GM18508 (cell line): Measurements from ENCODE around the gene COL4A1.

Source experiments
- ATAC-seq: cut with Tn5 transposase; IDR thresholded peaks from one replicate; pipeline ENCODE4 v1.9.1; 2021; ENCODE audit warnings: moderate number of reproducible peaks; ENCODE audit not compliant: insufficient read depth, unreplicated experiment

The COL4A1 gene

GRCh38 chr13:110342474-110342873, 35.5 kb upstream of the COL4A1 start:
- ATAC-seq = no peak

- ATAC-seq = no peak
Observed at GRCh38 chr13:110341445-110342244, 34.7 kb upstream of the COL4A1 start.

- ATAC-seq = no peak
Observed at GRCh38 chr13:110340812-110341444, 34.0 kb upstream of the COL4A1 start.

GRCh38 chr13:110339975-110340550, 33.1 kb upstream of the COL4A1 start:
- ATAC-seq = no peak

GRCh38 chr13:110339263-110339662, 32.3 kb upstream of the COL4A1 start:
- ATAC-seq = no peak

- no peak for ATAC-seq
Observed at GRCh38 chr13:110338441-110339101, 31.6 kb upstream of the COL4A1 start.

- ATAC-seq = no peak
Observed at GRCh38 chr13:110337247-110337646, 30.3 kb upstream of the COL4A1 start.

- no peak for ATAC-seq
Observed at GRCh38 chr13:110336681-110337080, 29.7 kb upstream of the COL4A1 start.

GRCh38 chr13:110336108-110336507, 29.2 kb upstream of the COL4A1 start:
- ATAC-seq = no peak

GRCh38 chr13:110334841-110335490, 28.0 kb upstream of the COL4A1 start:
- no peak for ATAC-seq

GRCh38 chr13:110334256-110334655, 27.3 kb upstream of the COL4A1 start:
- no peak for ATAC-seq

GRCh38 chr13:110333837-110334236, 26.9 kb upstream of the COL4A1 start:
- no peak for ATAC-seq

GRCh38 chr13:110332750-110333149, 25.8 kb upstream of the COL4A1 start:
- no peak for ATAC-seq

- no peak for ATAC-seq
Observed at GRCh38 chr13:110331362-110331761, 24.4 kb upstream of the COL4A1 start.

- no peak for ATAC-seq
Observed at GRCh38 chr13:110330491-110331011, 23.6 kb upstream of the COL4A1 start.

GRCh38 chr13:110329798-110330461, 23.0 kb upstream of the COL4A1 start:
- no peak for ATAC-seq

GRCh38 chr13:110329258-110329657, 22.3 kb upstream of the COL4A1 start:
- no peak for ATAC-seq

- no peak for ATAC-seq
Observed at GRCh38 chr13:110328573-110328972, 21.6 kb upstream of the COL4A1 start.

- ATAC-seq = no peak
Observed at GRCh38 chr13:110327051-110327721, 20.2 kb upstream of the COL4A1 start.
